HepG2 (cell line): ENCODE data around the gene PRSS27. TPM values are rescaled to one million over a fixed set of nuclear protein-coding genes. Genes with fewer than 3 reads are reported as not detected.

Source experiments
- CBX1 ChIP-seq: IDR thresholded peaks from one replicate; pipeline ENCODE4 v1.6.1; 2016; ENCODE audit warnings: antibody characterized with exemption, low read depth
- DNMT1 ChIP-seq: sonication (generic); formaldehyde crosslinking; IDR thresholded peaks from 2 replicates; pipeline ENCODE4 v1.5.1; 2020; ENCODE audit warnings: mild to moderate bottlenecking, missing genetic modification reagents
- FOXJ3 ChIP-seq: sonication (generic); formaldehyde crosslinking; IDR thresholded peaks from 2 replicates; pipeline ENCODE4 v1.4.0; 2020; ENCODE audit warnings: missing genetic modification reagents, mild to moderate bottlenecking, borderline replicate concordance
- FOXK2 ChIP-seq: fragments of 450-650 bp; IDR thresholded peaks from 2 replicates; pipeline ENCODE4 v1.6.1; 2016
- GFI1 ChIP-seq: sonication (generic); formaldehyde crosslinking; IDR thresholded peaks from 2 replicates; pipeline ENCODE4 v1.5.0; 2020; ENCODE audit warnings: missing genetic modification reagents, mild to moderate bottlenecking, borderline replicate concordance
- MIER3 ChIP-seq: IDR thresholded peaks from 2 replicates; pipeline ENCODE4 v1.6.1; 2016; ENCODE audit warnings: missing compliant biosample characterization, borderline replicate concordance
- NFRKB ChIP-seq: fragments of 450-650 bp; IDR thresholded peaks from 2 replicates; pipeline ENCODE4 v1.6.1; 2017
- SP5 ChIP-seq: IDR thresholded peaks from 2 replicates; pipeline ENCODE4 v1.6.1; 2016; ENCODE audit warnings: low read depth, borderline replicate concordance
- THRA ChIP-seq: sonication (generic); formaldehyde crosslinking; IDR thresholded peaks from 2 replicates; pipeline ENCODE4 v1.4.0; 2020; ENCODE audit warnings: missing genetic modification reagents, borderline replicate concordance
- ZFP82 ChIP-seq: sonication (generic); formaldehyde crosslinking; IDR thresholded peaks from 2 replicates; pipeline ENCODE4 v1.5.1; 2020; ENCODE audit warnings: mild to moderate bottlenecking, missing genetic modification reagents, borderline replicate concordance
- ZNF292 ChIP-seq: sonication (generic); formaldehyde crosslinking; IDR thresholded peaks from 2 replicates; pipeline ENCODE4 v1.8.1; 2022; ENCODE audit warnings: mild to moderate bottlenecking, low read depth, missing genetic modification reagents, borderline replicate concordance
- ZNF3 ChIP-seq: IDR thresholded peaks from 2 replicates; pipeline ENCODE4 v1.7.0; 2017; ENCODE audit warnings: inconsistent platforms
- ZNF382 ChIP-seq: sonication (generic); formaldehyde crosslinking; IDR thresholded peaks from 2 replicates; pipeline ENCODE4 v1.5.0; 2020; ENCODE audit warnings: missing genetic modification reagents, mild to moderate bottlenecking, borderline replicate concordance
- ZNF646 ChIP-seq: sonication (generic); formaldehyde crosslinking; IDR thresholded peaks from 2 replicates; pipeline ENCODE4 v1.9.0; 2021; ENCODE audit warnings: mild to moderate bottlenecking, missing genetic modification reagents
- polyA plus RNA-seq, 8 experiments: library from polyadenylated mRNA; depleted of rRNA in 3 of 8; stranded (reverse) in 7 of 8; unstranded in 1 of 8; fragments of >200 nt; fragmentation: Illumina TruSeq in 4 of 8; extraction: Trizol in 4 of 8; gene quantifications; 2 replicates each; pipeline versions ENCODE4 v1.2.1 to v1.2.3, GENCODE V29; 2011 to 2016; ENCODE audit warnings: low read depth in 4 of 8, missing spikeins in 1 of 8, mixed read lengths in 1 of 8; ENCODE audit not compliant: insufficient read depth in 1 of 8
- total RNA-seq, 5 experiments: library from RNA; depleted of rRNA; stranded (reverse); fragments of >200 nt; fragmentation: Illumina TruSeq; extraction: Trizol; gene quantifications; 2 replicates each; pipeline ENCODE4 v1.2.3, GENCODE V29; 2016; ENCODE audit warnings: low read depth in 1 of 5
- TF ChIP-seq, protein P1 (sequence below): sonication (generic); formaldehyde crosslinking; IDR thresholded peaks from 2 replicates; pipeline ENCODE4 v1.4.0; 2020; ENCODE audit warnings: low read depth, mild to moderate bottlenecking, missing genetic modification reagents
- TF ChIP-seq, protein P2 (sequence below): sonication (generic); formaldehyde crosslinking; IDR thresholded peaks from 2 replicates; pipeline ENCODE4 v1.4.0; 2020; ENCODE audit warnings: missing genetic modification reagents

PRSS27 gene
- total and polyA plus RNA-seq, 2 of the 13 experiments (the other 11 are each of a cell fraction or from before 2014, with no cell fraction given), result 0.20 to 0.73 TPM

DNA sequence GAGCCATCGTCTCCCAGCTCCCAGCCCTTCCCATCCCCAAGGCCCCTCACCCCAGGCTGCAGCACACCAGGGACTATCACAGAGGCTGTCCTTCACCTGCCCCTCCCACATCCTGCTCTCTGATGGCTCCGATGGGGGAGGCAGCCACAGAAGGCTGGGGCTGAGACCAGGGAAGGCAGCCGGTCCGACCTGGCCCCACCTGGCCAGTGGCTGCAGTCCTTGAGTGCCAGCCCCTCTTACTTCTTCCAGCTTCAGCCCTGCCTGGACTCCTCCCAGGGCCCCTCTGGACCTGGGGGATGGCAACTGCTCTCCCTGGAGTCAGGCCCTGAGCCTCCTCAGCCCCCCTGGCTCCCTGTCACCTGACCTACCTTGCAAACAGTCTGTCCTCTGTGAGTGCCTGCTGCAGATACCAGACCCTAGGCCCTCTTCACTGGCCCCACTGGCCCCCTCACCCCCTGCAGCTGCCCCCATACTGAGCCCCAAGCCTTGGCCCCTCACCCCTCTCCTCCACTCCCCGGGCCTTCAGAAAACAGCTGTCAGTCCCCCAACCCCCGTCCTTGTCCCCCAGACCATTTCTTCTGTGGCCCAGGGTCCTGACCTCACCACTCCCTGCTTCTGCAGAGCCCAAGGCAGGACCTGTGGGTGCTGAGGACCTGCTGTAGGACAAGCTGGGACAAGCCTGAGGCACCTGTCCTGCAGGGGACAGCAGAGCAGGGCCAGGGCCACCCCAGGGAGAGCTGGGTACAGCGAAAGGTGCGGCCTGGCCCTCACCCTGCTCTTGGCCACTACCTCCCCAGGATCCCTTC, 19.8 kb upstream of the PRSS27 start (continued):
- TF ChIP-seq ZNF646 (CRISPR knock-in tag), result no peak
- TF ChIP-seq NFRKB, result no peak
- no peak for TF ChIP-seq ZNF382
- TF ChIP-seq MIER3, result no peak
- TF ChIP-seq, protein P1, sequence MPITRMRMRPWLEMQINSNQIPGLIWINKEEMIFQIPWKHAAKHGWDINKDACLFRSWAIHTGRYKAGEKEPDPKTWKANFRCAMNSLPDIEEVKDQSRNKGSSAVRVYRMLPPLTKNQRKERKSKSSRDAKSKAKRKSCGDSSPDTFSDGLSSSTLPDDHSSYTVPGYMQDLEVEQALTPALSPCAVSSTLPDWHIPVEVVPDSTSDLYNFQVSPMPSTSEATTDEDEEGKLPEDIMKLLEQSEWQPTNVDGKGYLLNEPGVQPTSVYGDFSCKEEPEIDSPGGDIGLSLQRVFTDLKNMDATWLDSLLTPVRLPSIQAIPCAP (CRISPR knock-in tag), result no peak
- TF ChIP-seq ZFP82 (CRISPR knock-in tag), result no peak
- TF ChIP-seq ZNF292 (CRISPR knock-in tag), result 0 out of 2 replicates have a peak, but pooled peaks have one; percentile 67
- TF ChIP-seq ZNF3 (CRISPR knock-in tag), result no peak
- TF ChIP-seq, protein P2, sequence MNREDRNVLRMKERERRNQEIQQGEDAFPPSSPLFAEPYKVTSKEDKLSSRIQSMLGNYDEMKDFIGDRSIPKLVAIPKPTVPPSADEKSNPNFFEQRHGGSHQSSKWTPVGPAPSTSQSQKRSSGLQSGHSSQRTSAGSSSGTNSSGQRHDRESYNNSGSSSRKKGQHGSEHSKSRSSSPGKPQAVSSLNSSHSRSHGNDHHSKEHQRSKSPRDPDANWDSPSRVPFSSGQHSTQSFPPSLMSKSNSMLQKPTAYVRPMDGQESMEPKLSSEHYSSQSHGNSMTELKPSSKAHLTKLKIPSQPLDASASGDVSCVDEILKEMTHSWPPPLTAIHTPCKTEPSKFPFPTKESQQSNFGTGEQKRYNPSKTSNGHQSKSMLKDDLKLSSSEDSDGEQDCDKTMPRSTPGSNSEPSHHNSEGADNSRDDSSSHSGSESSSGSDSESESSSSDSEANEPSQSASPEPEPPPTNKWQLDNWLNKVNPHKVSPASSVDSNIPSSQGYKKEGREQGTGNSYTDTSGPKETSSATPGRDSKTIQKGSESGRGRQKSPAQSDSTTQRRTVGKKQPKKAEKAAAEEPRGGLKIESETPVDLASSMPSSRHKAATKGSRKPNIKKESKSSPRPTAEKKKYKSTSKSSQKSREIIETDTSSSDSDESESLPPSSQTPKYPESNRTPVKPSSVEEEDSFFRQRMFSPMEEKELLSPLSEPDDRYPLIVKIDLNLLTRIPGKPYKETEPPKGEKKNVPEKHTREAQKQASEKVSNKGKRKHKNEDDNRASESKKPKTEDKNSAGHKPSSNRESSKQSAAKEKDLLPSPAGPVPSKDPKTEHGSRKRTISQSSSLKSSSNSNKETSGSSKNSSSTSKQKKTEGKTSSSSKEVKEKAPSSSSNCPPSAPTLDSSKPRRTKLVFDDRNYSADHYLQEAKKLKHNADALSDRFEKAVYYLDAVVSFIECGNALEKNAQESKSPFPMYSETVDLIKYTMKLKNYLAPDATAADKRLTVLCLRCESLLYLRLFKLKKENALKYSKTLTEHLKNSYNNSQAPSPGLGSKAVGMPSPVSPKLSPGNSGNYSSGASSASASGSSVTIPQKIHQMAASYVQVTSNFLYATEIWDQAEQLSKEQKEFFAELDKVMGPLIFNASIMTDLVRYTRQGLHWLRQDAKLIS, result 0 out of 2 replicates have a peak, but pooled peaks have one; percentile 31
- no peak for TF ChIP-seq GFI1 (CRISPR knock-in tag)
- TF ChIP-seq THRA (CRISPR knock-in tag), result no peak
- no peak for TF ChIP-seq CBX1
- peak; percentile 91 for TF ChIP-seq SP5
- no peak for TF ChIP-seq DNMT1
- TF ChIP-seq FOXJ3 (CRISPR knock-in tag), result no peak
- no peak for TF ChIP-seq FOXK2
